Fibroblast of gingiva (primary cell): ENCODE results near the gene OCA2.
"Not testable (repeated sequence)": the region's sequence is repeated elsewhere in the genome, so short reads cannot be mapped to it uniquely, and the experiment has no call there.

Source experiments
- DNase-seq: peaks from one replicate; pipeline ENCODE4 v3.0.0-alpha.2; 2011; ENCODE audit warnings: low read depth

OCA2 gene

GRCh38 chr15:28022181-28022580, 76.9 kb downstream of the OCA2 start:
- no peak for DNase-seq

DNA sequence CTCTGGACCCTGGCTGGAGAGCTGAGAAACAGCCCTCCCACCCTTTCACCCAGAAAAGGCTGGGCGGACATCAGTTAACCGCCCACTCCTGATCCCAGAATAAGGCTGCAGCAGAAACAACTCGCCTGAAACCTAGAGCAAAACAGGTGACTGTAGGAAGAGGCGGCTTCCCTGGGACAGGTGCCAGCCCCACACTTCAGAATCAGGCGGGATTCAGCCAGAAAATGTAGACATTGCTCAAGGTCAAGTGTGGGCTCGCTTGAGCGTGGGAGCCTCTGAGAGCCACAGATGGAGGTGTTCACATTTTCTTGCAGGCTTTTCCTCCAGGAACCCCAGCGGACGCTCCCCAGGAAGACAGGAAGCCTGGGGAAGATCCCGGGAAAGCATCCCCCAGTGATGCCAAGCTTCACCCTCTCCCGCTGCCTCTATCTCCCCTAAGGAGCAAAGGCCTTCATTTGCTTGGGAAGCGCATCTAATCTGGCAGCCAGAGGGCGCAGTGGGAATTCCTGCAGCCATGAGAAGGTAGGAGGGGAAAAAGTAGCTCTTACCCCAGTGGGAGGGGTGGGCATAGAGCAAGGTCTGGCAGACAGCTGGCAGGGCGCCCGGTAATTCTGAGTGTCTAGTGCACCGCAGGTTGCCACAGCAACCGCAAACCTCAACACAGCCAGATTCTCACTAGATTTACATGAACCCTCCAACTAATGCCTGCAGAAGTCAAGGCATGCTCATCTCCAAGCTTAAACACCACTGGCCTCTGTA, 77.7 kb downstream of the OCA2 start:
- no peak for DNase-seq

DNA sequence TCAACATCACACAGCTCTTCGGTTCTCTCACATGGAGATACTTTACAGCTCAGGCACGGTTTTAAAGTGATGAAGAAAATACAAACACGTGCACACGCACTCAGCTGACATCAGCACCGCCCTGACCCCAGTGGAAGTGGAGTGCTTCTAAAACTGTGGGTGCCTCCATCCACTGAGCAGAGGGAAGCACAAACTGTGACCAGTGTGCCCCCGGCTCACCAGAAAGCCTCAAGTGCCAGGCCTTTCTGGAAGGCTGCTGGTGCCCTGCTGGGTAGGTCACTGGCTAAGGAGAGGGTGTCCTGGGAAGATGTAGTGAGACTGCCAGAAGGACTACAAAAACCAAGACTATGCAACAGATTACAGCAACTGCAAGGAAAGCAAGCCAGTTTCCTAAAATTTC, 78.5 kb downstream of the OCA2 start:
- DNase-seq: no peak

GRCh38 chr15:28019594-28020309, 79.4 kb downstream of the OCA2 start:
- DNase-seq: no peak

DNA sequence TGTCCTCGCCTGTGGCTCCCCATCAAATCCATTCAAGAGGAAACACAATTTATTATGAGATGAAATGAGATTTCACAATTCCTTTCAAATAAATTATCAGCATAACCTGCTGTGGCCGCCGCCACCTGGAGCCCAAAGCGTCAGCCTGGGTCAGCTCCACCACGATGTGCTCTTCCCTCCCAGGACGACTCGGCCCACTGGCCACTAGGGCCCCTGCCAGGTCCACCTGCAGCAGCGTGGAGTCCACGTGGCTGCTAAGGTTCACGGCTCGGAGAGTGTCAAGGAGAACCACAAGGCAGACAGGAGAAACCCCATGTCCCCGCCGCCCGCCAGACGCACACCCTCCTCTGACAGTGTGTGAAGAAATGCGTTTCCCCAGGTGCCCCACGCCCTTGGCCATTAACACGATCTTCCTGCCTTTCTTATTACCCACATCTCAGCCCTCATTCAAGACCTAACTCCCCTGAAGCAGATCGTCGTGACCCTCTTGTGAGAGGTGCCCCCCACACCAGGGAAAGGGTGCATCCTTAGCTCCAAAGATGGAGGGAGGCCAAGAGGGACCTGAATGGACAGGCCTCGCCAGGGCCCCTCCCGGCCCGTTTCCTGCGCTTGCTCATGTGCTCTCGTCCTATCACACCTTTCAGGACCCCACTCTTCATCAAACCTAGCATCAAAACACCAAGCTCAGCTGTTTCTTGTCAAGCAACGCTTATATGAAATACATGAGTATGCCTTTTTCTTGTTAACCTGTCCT, 80.6 kb downstream of the OCA2 start:
- no peak for DNase-seq

- no peak for DNase-seq
These were observed 81.6 kb downstream of the OCA2 start for GRCh38 chr15:28017423-28017924.

GRCh38 chr15:28015855-28016254, 83.3 kb downstream of the OCA2 start:
- DNase-seq: no peak

GRCh38 chr15:28014623-28015200, 84.4 kb downstream of the OCA2 start:
- DNase-seq: no peak

GRCh38 chr15:28013976-28014375, 85.1 kb downstream of the OCA2 start:
- DNase-seq: no peak

- DNase-seq: no peak
These were observed 85.6 kb downstream of the OCA2 start for GRCh38 chr15:28013480-28013879.

- no peak for DNase-seq
These were observed 86.9 kb downstream of the OCA2 start for GRCh38 chr15:28012231-28012630.

DNA sequence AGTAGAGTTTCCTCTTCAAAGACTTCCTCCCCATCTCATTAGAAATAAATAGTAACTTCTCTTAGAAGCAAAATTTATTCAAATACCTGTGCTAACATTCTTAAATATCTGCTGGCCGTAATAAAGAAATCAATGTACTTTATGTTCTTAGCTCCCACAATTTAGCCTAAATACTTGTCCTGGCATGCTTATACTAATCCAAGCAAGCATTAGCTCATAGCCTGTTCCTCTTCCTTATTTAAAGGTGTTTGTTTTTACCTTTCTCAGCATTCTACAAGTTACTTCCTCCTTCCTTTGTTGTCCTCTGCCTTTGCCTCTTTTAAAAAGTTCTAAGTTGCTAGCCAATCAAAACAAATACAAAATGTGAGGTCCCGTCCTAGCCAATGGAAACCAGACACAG, 90.9 kb downstream of the OCA2 start:
- not testable (repeated sequence) for DNase-seq

DNA sequence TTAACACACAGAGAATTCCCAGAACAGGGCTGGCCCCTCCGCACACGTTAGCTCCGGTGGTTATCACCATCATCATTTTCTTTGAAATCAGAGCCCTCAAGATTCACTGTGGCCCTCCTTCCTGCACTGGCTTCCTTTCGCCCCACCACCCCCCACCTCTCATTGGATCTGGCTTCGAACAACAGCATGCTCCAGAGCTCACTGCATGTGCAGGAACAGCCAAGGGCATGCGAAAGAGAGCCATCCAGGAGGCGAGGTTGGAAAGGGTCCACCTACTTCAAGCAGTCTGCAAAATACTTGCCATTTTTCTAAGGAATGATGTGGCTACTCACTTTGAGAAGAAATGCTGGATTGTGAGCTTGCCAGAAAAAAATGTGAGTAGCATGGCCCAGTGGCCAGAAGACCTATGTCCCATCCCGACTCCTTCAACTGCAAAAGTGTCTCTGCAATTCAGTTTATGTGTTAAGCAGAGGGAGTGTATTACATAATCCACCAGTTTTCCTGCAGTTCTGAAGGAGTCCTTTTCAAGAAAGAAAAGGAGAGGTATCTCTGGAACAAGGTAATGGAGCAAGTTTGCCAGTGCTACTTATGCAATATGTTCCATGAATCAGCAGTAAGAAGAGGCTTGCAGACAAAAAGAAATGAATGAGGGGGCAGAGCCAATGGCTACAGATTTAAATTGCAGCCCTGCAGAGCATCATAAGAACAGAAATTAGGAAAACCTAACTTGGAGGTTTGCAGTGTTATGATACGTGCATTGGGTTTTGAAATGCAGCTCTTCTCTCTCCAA, 92.8 kb downstream of the OCA2 start:
- no peak for DNase-seq

DNA sequence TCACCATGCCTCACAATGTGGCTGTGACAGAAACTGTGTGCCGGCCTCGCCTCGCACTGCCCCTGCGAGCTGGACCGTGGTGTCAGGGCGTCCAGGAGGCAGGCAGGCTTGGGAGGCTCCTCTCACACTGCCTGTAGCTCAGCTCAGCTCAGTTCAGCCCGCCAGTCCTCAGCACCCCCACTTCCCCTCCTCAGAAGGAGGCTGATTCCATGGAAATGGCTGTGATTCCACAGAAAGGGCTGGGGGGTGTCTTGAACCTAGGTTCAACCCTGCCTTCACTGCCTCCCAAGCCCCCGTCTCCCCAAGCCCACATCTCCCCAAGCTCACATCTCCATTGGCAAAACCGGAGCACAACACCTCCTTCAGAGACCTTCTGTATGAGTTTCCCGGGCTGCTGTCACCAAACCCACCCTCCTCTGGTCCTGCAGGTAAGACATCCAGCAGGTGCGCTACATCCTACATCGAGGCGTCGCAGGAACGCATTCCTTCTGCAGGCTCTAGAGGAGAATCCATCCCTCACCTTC, 94.0 kb downstream of the OCA2 start:
- no peak for DNase-seq

DNA sequence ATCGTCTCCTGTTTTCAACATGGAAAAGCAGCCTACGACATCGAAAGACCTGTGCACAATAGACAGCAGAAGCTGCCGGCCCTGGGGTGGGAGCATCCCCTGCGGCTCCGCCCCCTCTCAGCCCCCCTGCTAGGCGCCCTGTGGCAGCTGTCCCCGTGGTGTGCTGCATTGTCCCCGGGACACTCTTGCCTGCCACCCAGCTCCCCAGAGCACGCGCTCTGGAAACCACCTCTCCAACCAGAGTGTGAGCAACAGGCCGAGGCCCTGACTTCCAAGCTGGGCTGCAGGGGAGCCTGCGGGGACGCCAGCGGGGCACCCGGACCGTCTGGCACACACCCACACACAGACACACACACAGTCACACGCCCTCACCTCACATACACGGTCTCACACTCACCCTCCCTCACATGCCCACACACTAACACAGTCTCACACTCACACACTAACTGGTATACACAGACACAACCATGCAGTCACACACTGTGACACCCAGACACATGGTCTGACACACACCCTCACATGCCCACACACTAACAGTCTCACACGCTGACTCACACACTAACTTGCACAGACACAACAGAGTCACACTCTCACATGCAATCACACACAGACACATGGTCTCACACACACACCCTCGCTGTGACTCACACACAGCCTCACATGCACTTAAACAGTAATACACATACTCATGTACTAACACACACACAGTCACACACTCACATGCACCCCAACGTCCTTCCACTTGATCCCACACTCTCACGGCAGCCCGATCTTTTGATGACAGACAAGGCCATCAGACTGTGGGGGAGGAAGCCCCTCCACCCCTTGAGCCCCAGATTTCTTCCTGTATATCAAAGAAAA, 94.7 kb downstream of the OCA2 start:
- no peak for DNase-seq

DNA sequence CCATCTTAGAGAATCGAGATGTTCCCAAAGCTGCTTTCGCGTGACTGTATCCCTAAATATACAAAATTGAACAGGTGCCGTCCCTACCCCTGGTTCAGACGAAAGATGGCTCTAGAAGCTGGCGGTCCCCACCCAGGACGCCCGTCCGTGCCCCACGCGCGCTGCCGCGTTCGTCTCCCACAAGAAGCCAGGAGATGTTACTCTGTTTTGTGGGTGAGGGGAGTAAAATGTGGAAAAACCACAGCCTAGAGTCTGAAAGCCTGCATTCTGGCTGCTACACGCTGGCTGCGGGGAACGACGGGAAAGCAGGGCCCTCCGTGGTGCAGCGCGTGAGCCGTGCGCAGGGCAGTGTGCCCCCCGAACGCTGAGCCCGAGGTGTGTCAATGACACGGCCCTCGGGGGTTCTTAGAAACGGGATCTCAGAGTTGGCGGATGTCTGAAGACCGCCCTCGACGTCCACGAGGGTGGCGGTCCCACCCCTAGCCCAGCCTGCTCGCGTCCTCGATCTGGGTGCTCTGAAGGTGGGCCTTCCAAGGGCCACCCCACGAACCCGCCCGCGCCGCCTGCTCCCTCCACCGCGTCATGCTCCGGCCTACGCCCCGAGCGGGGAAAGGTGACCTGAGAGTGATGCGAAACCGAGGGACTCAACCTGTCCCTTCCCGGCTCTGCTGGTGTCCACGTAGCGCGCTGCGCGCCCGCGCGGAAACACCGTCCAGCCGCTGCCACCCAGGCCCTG, 95.6 kb downstream of the OCA2 start:
- DNase-seq: no peak

DNA sequence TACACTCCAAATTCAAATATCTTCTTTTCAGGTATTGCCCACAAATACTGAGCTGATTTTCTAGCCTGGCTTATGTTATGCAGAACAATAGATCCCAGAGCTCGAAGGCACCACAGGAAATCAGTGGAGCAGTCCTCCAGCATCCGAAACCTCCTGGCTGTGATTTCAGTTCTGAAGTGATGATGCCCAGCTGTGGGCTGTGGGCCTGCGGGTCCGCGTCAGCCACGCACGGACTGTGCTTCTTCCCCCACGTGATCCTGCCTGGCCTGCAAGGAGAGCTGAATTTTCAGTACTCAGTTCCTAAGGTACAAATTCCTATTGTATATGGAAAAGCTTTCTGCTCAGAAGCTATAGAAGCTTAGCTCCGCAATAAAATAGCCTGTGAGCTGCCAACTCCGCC, 96.2 kb downstream of the OCA2 start:
- DNase-seq: no peak

- DNase-seq: no peak
These were observed 96.8 kb downstream of the OCA2 start for GRCh38 chr15:28002136-28002861.

DNA sequence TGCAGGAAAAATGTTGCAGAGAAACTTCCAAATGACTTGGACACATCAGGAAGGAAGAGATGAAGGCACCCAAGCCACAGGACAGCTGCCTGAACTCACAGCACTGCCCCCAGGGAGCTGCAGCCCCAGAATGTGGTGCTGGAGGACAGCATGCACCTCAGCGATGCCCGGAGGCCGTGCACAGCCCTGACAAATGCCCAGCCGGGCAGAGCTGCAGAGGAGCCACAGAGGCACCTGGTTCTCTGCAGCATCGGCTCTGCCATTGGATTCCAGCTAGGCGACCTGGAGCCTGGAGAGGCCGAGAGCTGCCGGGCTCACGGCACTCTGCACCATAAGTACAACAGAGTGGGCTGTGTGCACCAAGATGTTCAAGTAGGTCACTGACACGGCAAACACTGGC, 97.5 kb downstream of the OCA2 start:
- DNase-seq: no peak
